RKO (cell line): ENCODE data around the gene UCN.

Source experiments
- DNase-seq: peaks from one replicate; pipeline ENCODE4 v3.0.0-alpha.2; 2016; ENCODE audit warnings: low spot score

UCN gene

GRCh38 chr2:27261241-27261925 lies 46.9 kb downstream of the UCN start:
- no peak for DNase-seq

DNA sequence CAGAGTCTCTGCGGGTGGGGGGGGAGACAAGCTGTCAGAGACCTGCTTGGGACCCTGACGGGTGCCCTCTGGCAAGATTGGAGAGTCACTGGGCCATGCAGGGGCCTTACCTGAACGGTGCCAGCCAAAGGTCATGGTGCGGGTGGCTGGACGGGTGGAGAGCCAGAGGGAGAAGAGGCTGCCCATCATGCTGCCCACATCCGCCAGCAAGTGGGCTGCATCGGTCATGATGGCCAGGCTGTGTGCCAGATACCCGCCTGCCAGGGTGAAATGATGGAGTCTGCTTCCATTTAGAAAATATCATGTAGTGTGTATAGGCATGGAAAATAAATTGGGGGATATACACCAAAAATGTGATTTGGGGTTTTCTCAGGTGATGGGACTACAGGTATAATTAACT lies 50.2 kb downstream of the UCN start:
- no peak for DNase-seq
